Stimulated activated CD8-positive, alpha-beta memory T cell treated with anti-CD3 and anti-CD28 coated beads, Interleukin-4, amount 100 ng/mL, for 4 hours (primary cell): ENCODE data around the gene RTF1.

Experiments
- DNase-seq, 2 donors: peaks; one replicate each; pipeline ENCODE4 v3.0.0-alpha.2; 2020; ENCODE audit warnings: low read depth in 2 of 2, low spot score in 1 of 2

RTF1 gene

GRCh38 chr15:41484937-41485625 is 68.2 kb downstream of the RTF1 start:
- DNase-seq, result no peak

DNA sequence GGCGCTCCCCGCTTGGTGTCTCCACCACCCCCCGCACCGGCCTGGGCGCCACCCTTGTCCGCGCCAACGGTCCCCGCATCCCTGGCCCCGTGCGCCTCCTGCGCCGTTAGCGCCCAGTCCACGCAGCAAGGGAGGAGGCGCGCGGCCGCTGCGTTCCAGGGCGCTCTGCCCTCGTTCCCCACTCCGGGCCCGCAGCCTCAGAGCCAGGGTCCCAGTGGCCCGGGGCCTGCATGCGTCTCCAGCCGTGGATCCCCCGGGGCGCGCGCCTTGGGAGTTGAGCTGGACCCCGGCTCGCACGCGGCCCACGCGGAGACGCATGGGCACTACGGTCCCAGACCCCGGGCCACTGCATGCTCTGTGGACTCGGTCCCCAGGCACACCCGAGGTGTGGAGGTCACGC is 69.4 kb downstream of the RTF1 start:
- DNase-seq, result no peak

GRCh38 chr15:41487381-41487780 is 70.5 kb downstream of the RTF1 start:
- no peak for DNase-seq

GRCh38 chr15:41487802-41488201 is 70.9 kb downstream of the RTF1 start:
- DNase-seq, result no peak

- no peak for DNase-seq
These were observed 72.7 kb downstream of the RTF1 start for GRCh38 chr15:41489641-41490040.

DNA sequence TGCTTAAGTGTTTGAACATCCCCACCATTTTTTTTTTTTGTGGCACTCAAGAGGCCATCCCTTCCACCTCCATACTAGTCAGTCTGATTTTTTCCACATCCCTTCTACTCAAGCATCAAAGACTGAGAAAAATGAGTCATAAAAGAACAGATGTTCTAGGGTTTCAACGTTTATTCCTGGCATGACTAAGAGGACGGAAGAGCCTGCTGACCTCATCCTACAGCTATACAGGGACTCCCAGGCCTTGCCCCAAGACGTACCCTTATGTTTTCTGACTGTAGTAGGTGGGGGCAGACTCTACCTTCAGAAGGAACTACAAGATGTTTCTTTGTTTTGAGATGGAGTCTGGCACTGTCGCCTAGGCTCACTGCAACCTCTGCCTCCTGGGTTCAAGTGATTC is 73.5 kb downstream of the RTF1 start:
- DNase-seq, result no peak

DNA sequence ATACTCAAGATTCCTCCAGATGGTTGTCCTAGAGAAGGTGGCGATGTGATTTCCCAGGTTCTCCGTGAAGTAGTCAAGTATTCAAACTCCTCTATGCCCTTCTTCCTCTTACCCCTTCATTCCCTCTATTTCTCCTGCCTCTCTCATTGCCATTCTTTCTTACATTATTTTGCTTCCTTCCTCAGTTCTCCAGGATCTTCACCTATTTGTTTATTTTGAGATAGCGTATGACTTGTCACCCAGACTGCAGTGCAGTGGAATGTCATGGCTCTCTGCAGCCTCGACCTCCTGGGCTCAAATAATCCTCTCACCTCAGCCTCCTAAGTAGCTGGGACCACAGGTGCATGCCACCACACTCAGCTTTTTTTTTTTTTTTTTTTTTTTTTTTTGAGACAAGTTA is 75.0 kb downstream of the RTF1 start:
- no peak for DNase-seq

DNA sequence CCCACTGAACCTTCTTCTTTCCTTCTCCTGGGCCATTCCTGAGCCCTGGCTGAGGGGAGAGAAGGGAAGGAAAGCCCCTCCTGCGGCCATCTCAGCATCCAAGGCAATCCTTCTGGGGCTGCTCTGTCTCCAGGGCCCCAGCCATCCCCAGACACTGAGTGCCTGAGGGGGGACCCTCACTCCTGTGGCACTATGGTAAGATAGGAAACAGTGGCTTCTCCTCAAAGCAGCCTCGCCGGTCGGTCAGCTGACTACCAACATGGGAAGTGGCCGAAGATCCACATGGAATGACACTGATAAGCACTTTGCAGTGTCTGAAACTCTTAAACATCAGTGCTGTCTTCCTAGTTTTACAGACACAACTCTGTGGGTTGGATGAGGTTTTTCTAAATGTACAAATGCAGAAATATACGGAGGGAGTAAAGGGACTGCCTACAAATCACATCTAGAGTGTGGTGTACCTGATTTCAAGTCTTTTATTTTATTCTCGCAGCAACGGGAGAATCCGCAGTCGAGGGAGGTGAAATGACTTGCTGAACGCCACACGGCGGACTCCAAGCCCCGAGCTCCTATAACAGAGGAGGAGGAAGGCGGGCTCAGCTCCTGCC is 75.8 kb downstream of the RTF1 start:
- no peak for DNase-seq

- DNase-seq, result peak; percentile 75 to 77
These were observed 76.5 kb downstream of the RTF1 start, which contains the start of gene ITPKA for GRCh38 chr15:41493205-41493901. ITPKA (plus strand) TSS chr15:41493874; CDS start chr15:41493928, 54 bp downstream.

DNA sequence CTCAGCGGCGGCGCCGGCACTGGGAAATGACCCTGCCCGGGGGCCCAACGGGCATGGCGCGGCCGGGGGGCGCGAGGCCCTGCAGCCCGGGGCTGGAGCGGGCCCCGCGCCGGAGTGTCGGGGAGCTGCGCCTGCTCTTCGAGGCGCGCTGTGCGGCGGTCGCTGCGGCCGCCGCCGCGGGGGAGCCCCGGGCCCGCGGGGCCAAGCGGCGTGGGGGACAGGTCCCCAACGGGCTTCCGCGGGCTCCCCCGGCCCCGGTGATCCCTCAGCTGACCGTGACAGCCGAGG is 77.0 kb downstream of the RTF1 start:
- DNase-seq, result no peak

GRCh38 chr15:41494190-41494921 is 77.5 kb downstream of the RTF1 start:
- no peak for DNase-seq

- DNase-seq, result no peak
These were observed 78.2 kb downstream of the RTF1 start for GRCh38 chr15:41494922-41495735.

- no peak for DNase-seq
These were observed 79.1 kb downstream of the RTF1 start for GRCh38 chr15:41495736-41496599.

DNA sequence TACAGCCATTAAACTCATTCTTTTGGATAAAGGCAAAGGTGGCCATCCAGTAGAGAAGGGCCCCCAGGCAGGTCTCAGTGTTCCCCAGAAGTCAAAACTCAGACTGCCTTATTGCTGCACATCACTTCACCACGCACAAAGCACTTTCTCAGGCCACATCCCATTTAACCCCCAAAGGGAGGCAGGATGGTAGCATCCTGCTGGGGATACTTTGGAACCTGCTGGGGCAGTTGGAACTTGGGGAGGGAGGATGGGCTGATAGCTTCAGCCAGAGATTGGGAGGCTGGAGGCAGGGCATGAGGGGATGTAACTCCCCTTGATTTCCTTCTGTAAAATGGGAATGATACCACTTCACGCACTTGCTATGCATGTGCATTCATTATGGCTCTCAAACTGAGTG is 81.8 kb downstream of the RTF1 start:
- no peak for DNase-seq

- DNase-seq, result no peak
These were observed 82.4 kb downstream of the RTF1 start for GRCh38 chr15:41499109-41499851.

DNA sequence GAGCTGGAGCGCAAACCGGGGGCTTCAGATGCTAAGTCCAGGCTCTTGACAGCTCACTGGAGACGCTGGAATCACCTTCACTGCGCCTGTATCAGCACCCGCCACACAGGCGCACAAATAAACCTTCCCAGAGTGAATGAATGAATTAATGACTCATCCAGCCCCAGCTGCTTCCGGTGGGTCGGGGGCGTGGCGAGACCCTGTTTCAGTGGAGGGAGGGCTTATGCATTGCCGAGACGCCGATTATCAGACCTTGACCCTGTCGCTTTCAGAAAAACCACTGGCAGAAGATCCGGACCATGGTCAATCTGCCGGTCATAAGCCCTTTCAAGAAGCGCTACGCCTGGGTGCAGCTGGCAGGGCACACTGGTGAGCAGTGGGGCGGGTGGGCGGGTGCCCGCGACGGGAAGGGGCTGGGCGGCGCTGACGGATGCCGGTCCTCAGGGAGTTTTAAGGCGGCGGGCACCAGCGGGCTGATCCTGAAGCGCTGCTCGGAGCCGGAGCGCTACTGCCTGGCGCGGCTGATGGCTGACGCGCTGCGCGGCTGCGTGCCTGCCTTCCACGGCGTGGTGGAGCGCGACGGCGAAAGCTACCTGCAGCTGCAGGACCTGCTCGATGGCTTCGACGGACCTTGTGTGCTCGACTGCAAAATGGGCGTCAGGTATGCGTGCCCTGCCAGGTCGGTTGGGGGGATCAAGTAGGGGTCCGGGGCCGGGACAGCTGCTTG is 84.5 kb downstream of the RTF1 start:
- no peak for DNase-seq

DNA sequence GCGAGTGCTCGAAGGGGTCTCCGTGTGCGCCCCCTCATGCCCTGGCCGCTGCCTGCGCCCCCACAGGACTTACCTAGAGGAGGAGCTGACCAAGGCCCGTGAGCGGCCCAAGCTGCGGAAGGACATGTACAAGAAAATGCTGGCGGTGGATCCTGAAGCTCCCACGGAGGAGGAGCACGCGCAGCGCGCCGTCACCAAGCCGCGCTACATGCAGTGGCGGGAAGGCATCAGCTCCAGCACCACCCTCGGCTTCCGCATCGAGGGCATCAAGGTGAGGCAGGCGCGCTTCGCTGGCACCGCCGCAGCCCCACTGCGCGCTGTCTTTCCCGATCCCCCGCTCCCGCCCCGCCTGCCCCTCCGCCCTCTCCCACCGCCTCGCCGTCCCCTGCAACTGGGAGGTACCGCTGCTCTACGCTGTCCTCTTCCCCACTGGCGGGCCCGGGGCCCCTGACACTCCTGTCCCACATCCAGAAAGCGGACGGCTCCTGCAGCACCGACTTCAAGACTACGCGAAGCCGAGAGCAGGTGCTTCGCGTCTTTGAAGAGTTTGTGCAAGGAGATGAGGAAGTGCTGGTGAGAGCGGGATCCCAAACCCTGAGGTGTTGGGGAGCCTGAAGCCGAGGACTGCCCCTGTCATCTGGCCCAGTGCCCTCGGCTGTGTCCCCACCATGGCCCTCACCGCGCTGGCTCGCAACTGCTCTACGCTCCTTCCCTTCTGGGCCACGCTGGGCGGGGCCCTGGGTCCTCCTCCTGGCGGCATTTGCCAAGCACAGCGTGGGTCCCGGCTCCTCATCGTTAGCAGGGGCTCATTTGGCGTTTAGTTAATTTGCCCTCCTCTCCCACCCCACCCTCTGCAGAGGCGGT is 85.3 kb downstream of the RTF1 start:
- DNase-seq, result no peak
